H9 (cell line): ENCODE results near the gene BRINP2. TPM values are rescaled to one million over a fixed set of nuclear protein-coding genes. Genes with fewer than 3 reads are reported as not detected.

Experiments
- DNase-seq: peaks from one replicate; pipeline ENCODE4 v3.0.0-alpha.2; 2017
- H2AFZ ChIP-seq: one replicate; pipeline ENCODE4 v1.6.1; 2013; ENCODE audit warnings: mild to moderate bottlenecking, low read length, control low read depth, moderate library complexity
- H2AK5ac ChIP-seq: 2 replicates; pipeline ENCODE4 v1.6.1; 2013; ENCODE audit warnings: low read length, control low read depth, mixed read lengths; ENCODE audit not compliant: insufficient read length
- H2BK120ac ChIP-seq: one replicate; pipeline ENCODE4 v1.6.1; 2013; ENCODE audit warnings: low read depth, mild to moderate bottlenecking, low read length, control low read depth, inconsistent platforms; ENCODE audit not compliant: poor library complexity, severe bottlenecking
- H2BK12ac ChIP-seq: 2 replicates; pipeline ENCODE4 v1.6.1; 2013; ENCODE audit warnings: low read length, control low read depth, mixed read lengths, low read depth; ENCODE audit not compliant: insufficient read length
- H2BK15ac ChIP-seq: 2 replicates; pipeline ENCODE4 v1.6.1; 2013; ENCODE audit warnings: low read depth, low read length, control low read depth
- H2BK20ac ChIP-seq: one replicate; pipeline ENCODE4 v1.6.1; 2013; ENCODE audit warnings: low read depth, mild to moderate bottlenecking, low read length, control low read depth, inconsistent platforms; ENCODE audit not compliant: poor library complexity, severe bottlenecking
- H2BK5ac ChIP-seq: 2 replicates; pipeline ENCODE4 v1.6.1; 2013; ENCODE audit warnings: low read length, control low read depth, mixed read lengths; ENCODE audit not compliant: insufficient read length
- H3K14ac ChIP-seq: 2 replicates; pipeline ENCODE4 v1.6.1; 2013; ENCODE audit warnings: low read length, control low read depth; ENCODE audit not compliant: insufficient read depth
- H3K18ac ChIP-seq: 2 replicates; pipeline ENCODE4 v1.6.1; 2013; ENCODE audit warnings: low read depth, mild to moderate bottlenecking, mixed read lengths, low read length, control low read depth; ENCODE audit not compliant: insufficient read length
- H3K23ac ChIP-seq: 2 replicates; pipeline ENCODE4 v1.6.1; 2013; ENCODE audit warnings: low read length, control low read depth, mixed read lengths, low read depth; ENCODE audit not compliant: insufficient read length
- H3K23me2 ChIP-seq: 2 replicates; pipeline ENCODE4 v1.6.1; 2013; ENCODE audit warnings: low read depth, mild to moderate bottlenecking, mixed read lengths, low read length, control low read depth; ENCODE audit not compliant: insufficient read length, poor library complexity, severe bottlenecking
- H3K27ac ChIP-seq: 2 replicates; pipeline ENCODE4 v1.5.1; 2013; ENCODE audit warnings: low read length, control low read depth, mixed read lengths, low read depth; ENCODE audit not compliant: insufficient read length
- H3K27me3 ChIP-seq: 2 replicates; pipeline ENCODE4 v1.6.1; 2013; ENCODE audit warnings: low read length, control low read depth, inconsistent platforms; ENCODE audit not compliant: insufficient read depth
- H3K4ac ChIP-seq: 2 replicates; pipeline ENCODE4 v1.6.1; 2013; ENCODE audit warnings: low read depth, mild to moderate bottlenecking, control low read depth, inconsistent platforms, low read length, moderate library complexity
- H3K4me1 ChIP-seq: 2 replicates; pipeline ENCODE4 v1.6.1; 2013; ENCODE audit warnings: low read length, control low read depth, inconsistent platforms; ENCODE audit not compliant: insufficient read depth
- H3K4me2 ChIP-seq: 2 replicates; pipeline ENCODE4 v1.6.1; 2013; ENCODE audit warnings: low read length, control low read depth, mixed read lengths; ENCODE audit not compliant: insufficient read length, insufficient read depth
- H3K56ac ChIP-seq: 2 replicates; pipeline ENCODE4 v1.6.1; 2013; ENCODE audit warnings: low read depth, mild to moderate bottlenecking, mixed read lengths, low read length, control low read depth; ENCODE audit not compliant: insufficient read length
- H3K79me1 ChIP-seq: 2 replicates; pipeline ENCODE4 v1.6.1; 2013; ENCODE audit warnings: low read depth, mild to moderate bottlenecking, moderate library complexity, low read length, control low read depth, inconsistent platforms; ENCODE audit not compliant: insufficient read depth, poor library complexity, severe bottlenecking
- H3K79me2 ChIP-seq: 2 replicates; pipeline ENCODE4 v1.6.1; 2013; ENCODE audit warnings: low read length, control low read depth, inconsistent platforms; ENCODE audit not compliant: insufficient read depth
- H3K9ac ChIP-seq: 2 replicates; pipeline ENCODE4 v1.6.1; 2013; ENCODE audit warnings: low read length, control low read depth, mixed read lengths; ENCODE audit not compliant: insufficient read length; ENCODE audit errors: extremely low read depth
- H3K9me3 ChIP-seq: one replicate; pipeline ENCODE4 v1.6.1; 2013; ENCODE audit warnings: low read depth, low read length, inconsistent platforms; ENCODE audit not compliant: control insufficient read depth
- H3T11ph ChIP-seq: one replicate; pipeline ENCODE4 v1.6.1; 2013; ENCODE audit warnings: mild to moderate bottlenecking, low read length, control low read depth, inconsistent platforms
- H4K20me1 ChIP-seq: one replicate; pipeline ENCODE4 v1.6.1; 2013; ENCODE audit not compliant: control insufficient read depth, insufficient read length, insufficient read depth
- H4K5ac ChIP-seq: 2 replicates; pipeline ENCODE4 v1.6.1; 2013; ENCODE audit warnings: low read depth, mild to moderate bottlenecking, mixed read lengths, low read length, control low read depth; ENCODE audit not compliant: insufficient read length
- H4K8ac ChIP-seq: replicated peaks from 2 replicates; pipeline ENCODE4 v1.6.1; 2013; ENCODE audit warnings: low read length, control low read depth, mixed read lengths, low read depth; ENCODE audit not compliant: insufficient read length
- H4K91ac ChIP-seq: 2 replicates; pipeline ENCODE4 v1.6.1; 2013; ENCODE audit warnings: low read depth, mild to moderate bottlenecking, moderate library complexity, mixed read lengths, low read length, control low read depth; ENCODE audit not compliant: insufficient read length
- H3K27ac Mint-ChIP-seq, 3 experiments: 2 replicates in 2 of 3; 3 replicates in 1 of 3; pipeline ENCODE4 v1.8.0; 2020 to 2021; ENCODE audit warnings: mixed read lengths in 3 of 3, mild to moderate bottlenecking in 1 of 3, moderate library complexity in 1 of 3
- H3K27me3 Mint-ChIP-seq: 2 replicates; pipeline ENCODE4 v1.8.0; 2021; ENCODE audit warnings: low read depth, mild to moderate bottlenecking, moderate library complexity, mixed read lengths
- H3K36me3 Mint-ChIP-seq, 3 experiments: 2 replicates in 2 of 3; 3 replicates in 1 of 3; pipeline ENCODE4 v1.8.0; 2020 to 2021; ENCODE audit warnings: low read depth in 3 of 3, mixed read lengths in 3 of 3; ENCODE audit not compliant: insufficient read depth in 1 of 3
- H3K4me1 Mint-ChIP-seq, 2 experiments: 2 replicates each; pipeline ENCODE4 v1.8.0; 2020; ENCODE audit warnings: mixed read lengths in 2 of 2
- H3K4me3 Mint-ChIP-seq, 2 experiments: 2 replicates in 1 of 2; 3 replicates in 1 of 2; pipeline ENCODE4 v1.8.0; 2020 to 2021; ENCODE audit warnings: mild to moderate bottlenecking in 2 of 2, mixed read lengths in 2 of 2, moderate library complexity in 1 of 2
- H3K9me3 Mint-ChIP-seq, 2 experiments: 2 replicates in 1 of 2; 3 replicates in 1 of 2; pipeline ENCODE4 v1.8.0; 2020; ENCODE audit warnings: mild to moderate bottlenecking in 2 of 2, mixed read lengths in 2 of 2, moderate library complexity in 1 of 2
- WGBS: extraction: QIAGEN DNeasy Blood & Tissue Kit; methylation state at CpG from one replicate; pipeline ENCODE4 v1.1.7; 2013; ENCODE audit warnings: missing lambda C conversion rate, low lambda C conversion rate, mixed read lengths; ENCODE audit not compliant: insufficient read length; ENCODE audit errors: extremely low coverage; 5-methylcytosine and 5-hydroxymethylcytosine counted together
- total RNA-seq: library from RNA; stranded (reverse); gene quantifications from 2 replicates; pipeline ENCODE4 v1.2.1, GENCODE V29; 2021
- TF ChIP-seq, protein P1 (sequence below): fragments of 200-600 bp; sonication (generic); conservative IDR thresholded peaks from 3 replicates; pipeline ENCODE4 v1.8.0; 2021; ENCODE audit warnings: antibody characterized with exemption, mild to moderate bottlenecking

BRINP2 gene
- total RNA-seq, 1 experiment from 2014 or later: not detected

DNA sequence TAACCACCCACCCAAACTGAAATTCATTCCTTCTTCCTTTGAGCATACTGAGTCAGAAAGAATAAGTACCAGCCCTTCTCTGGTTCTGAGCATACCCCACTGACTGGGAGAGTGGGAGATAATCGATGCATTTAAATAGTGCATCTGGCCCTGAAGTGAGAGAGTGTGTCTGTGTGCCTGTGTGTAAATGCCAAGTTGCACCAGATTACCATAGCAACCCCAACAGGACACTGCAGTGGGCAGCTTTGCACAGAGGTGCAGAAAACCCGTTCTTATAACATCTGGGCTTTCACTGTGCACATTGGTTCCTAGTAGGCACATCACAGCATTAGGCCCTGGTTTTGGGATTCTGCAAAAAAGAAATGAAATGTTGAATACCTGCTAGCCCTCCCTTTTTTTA, 8.5 kb upstream of the BRINP2 start:
- Histone ChIP-seq H3K27me3 (peaks cover 19% of the 10 kb centered on the region), H3K4me1 (no peaks in the 10 kb centered on the region)
- no peak overlapping the region for H3K27ac Mint-ChIP-seq

More for the DNA sequence above, 8.5 kb upstream of the BRINP2 start:
- Histone ChIP-seq H3K79me2 (no peaks in the 10 kb centered on the region), H3K23ac (no peak overlapping the region), H2BK15ac (no peak overlapping the region), H4K8ac (no peak overlapping the region), H3K79me1 (no peaks in the 10 kb centered on the region), H2AFZ (no peak overlapping the region), H4K20me1 (no peaks in the 10 kb centered on the region), H2BK120ac (no peak overlapping the region), H3K27ac (no peak overlapping the region), H3K14ac (no peak overlapping the region), H3T11ph (no peak overlapping the region), H2AK5ac (no peak overlapping the region), H3K4ac (no peak overlapping the region), H3K18ac (no peak overlapping the region), H3K23me2 (peaks cover 11% of the 10 kb centered on the region), H2BK5ac (no peak overlapping the region), H3K56ac (no peak overlapping the region), H2BK20ac (no peak overlapping the region), H3K9me3 (no peaks in the 10 kb centered on the region), H2BK12ac (no peak overlapping the region), H3K9ac (no peak overlapping the region), H4K91ac (no peak overlapping the region), H4K5ac (no peak overlapping the region), H3K4me2 (no peak overlapping the region)
- peaks cover 0 to 5% (median 4%) of the 10 kb centered on the region in 3 experiments; a peak in 4 of 7 replicates for H3K36me3 Mint-ChIP-seq
- H3K9me3 Mint-ChIP-seq: no peaks in the 10 kb centered on the region
- peaks cover 9 to 12% of the 10 kb centered on the region in 2 experiments for H3K4me1 Mint-ChIP-seq
- peaks cover 4% of the 10 kb centered on the region; the same call in 1 of the 2 replicates for H3K27me3 Mint-ChIP-seq
- no peak overlapping the region for H3K4me3 Mint-ChIP-seq
- TF ChIP-seq, protein P1, sequence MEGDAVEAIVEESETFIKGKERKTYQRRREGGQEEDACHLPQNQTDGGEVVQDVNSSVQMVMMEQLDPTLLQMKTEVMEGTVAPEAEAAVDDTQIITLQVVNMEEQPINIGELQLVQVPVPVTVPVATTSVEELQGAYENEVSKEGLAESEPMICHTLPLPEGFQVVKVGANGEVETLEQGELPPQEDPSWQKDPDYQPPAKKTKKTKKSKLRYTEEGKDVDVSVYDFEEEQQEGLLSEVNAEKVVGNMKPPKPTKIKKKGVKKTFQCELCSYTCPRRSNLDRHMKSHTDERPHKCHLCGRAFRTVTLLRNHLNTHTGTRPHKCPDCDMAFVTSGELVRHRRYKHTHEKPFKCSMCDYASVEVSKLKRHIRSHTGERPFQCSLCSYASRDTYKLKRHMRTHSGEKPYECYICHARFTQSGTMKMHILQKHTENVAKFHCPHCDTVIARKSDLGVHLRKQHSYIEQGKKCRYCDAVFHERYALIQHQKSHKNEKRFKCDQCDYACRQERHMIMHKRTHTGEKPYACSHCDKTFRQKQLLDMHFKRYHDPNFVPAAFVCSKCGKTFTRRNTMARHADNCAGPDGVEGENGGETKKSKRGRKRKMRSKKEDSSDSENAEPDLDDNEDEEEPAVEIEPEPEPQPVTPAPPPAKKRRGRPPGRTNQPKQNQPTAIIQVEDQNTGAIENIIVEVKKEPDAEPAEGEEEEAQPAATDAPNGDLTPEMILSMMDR: no peak
- WGBS: no CpG with 5 or more reads among the region's 2 CpGs
- DNase-seq: no peak
